Left ventricle myocardium inferior (tissue), 1 donor: ENCODE measurements around the gene PLEKHA8. TPM values are rescaled to one million over a fixed set of nuclear protein-coding genes. Genes with fewer than 3 reads are reported as not detected.
A peak's percentile ranks its signal among the peaks of the same experiment; 100 is the strongest.
"Not testable (repeated sequence)": the region's sequence is repeated elsewhere in the genome, so short reads cannot be mapped to it uniquely, and the experiment has no call there.

ENCODE experiments used
- DNase-seq: peaks from one replicate; pipeline ENCODE4 v3.0.0-alpha.2; 2020
- H3K27ac ChIP-seq: fragments of 200-600 bp; replicated peaks from 2 replicates; pipeline ENCODE4 v1.8.0; 2021
- H3K27me3 ChIP-seq: fragments of 200-600 bp; 2 replicates; pipeline ENCODE4 v1.8.0; 2021; ENCODE audit warnings: low read depth
- H3K36me3 ChIP-seq: fragments of 200-600 bp; 2 replicates; pipeline ENCODE4 v1.8.0; 2021
- H3K4me1 ChIP-seq: fragments of 200-600 bp; 2 replicates; pipeline ENCODE4 v1.8.0; 2021
- H3K4me3 ChIP-seq: fragments of 200-600 bp; 2 replicates; pipeline ENCODE4 v1.8.0; 2021; ENCODE audit warnings: mild to moderate bottlenecking, moderate library complexity
- H3K9me3 ChIP-seq: fragments of 200-600 bp; replicated peaks from 2 replicates; pipeline ENCODE4 v1.8.0; 2021
- CTCF ChIP-seq: fragments of 200-600 bp; IDR thresholded peaks from 2 replicates; pipeline ENCODE4 v1.8.0; 2021; ENCODE audit warnings: antibody characterized with exemption, mild to moderate bottlenecking, borderline replicate concordance
- intact Hi-C: fragments of 100-400 bp; cut with micrococcal nuclease; formaldehyde crosslinking; loops from one replicate; pipeline ENCODE4 v1.11.0; 2022
- total RNA-seq: library from RNA; stranded (reverse); fragmentation: NEBNext Ultra II Directional; extraction: Animal tissue kit (Norgen Biotek cat#: 25700); gene quantifications from one replicate; pipeline ENCODE4 v1.2.1, GENCODE V29; 2021
- donor health status: DM: no; HTN: yes; CAD: no; lungs with severe emphysema.

Gene PLEKHA8
- total RNA-seq, 1 donor from 2014 or later: 3.3 TPM

GRCh38 chr7:30048582-30048981 lies 20.4 kb downstream of the PLEKHA8 start:
- Histone ChIP-seq H3K9me3 (no peaks in the 10 kb centered on the region), H3K36me3 (peaks cover 74% of the 10 kb centered on the region), H3K27me3 (no peaks in the 10 kb centered on the region), H3K4me3 (no peak overlapping the region), H3K4me1 (peaks cover 14% of the 10 kb centered on the region), H3K27ac (no peak overlapping the region)
- intact Hi-C loops: no loop called here
- TF ChIP-seq CTCF: no peak
- DNase-seq: no peak

GRCh38 chr7:30049173-30049572 lies 21.0 kb downstream of the PLEKHA8 start:
- Histone ChIP-seq H3K4me1 (peaks cover 14% of the 10 kb centered on the region), H3K36me3 (peaks cover 80% of the 10 kb centered on the region), H3K27ac (no peak overlapping the region), H3K9me3 (no peaks in the 10 kb centered on the region), H3K27me3 (no peaks in the 10 kb centered on the region), H3K4me3 (no peak overlapping the region)
- intact Hi-C loops: no loop called here
- TF ChIP-seq CTCF: no peak
- no peak for DNase-seq

- no peak for DNase-seq
- intact Hi-C loops: no loop called here
- Histone ChIP-seq H3K27me3 (no peaks in the 10 kb centered on the region), H3K4me3 (no peak overlapping the region), H3K36me3 (peaks cover 73% of the 10 kb centered on the region), H3K4me1 (no peaks in the 10 kb centered on the region), H3K9me3 (no peaks in the 10 kb centered on the region), H3K27ac (no peak overlapping the region)
- no peak for TF ChIP-seq CTCF
Observed at GRCh38 chr7:30053068-30053467, 24.9 kb downstream of the PLEKHA8 start.

- no peak overlapping the region for H3K4me3 ChIP-seq
- no peaks in the 10 kb centered on the region for H3K4me1 ChIP-seq
- DNase-seq: no peak
- intact Hi-C loops: no loop called here
- H3K36me3 ChIP-seq: peaks cover 50% of the 10 kb centered on the region
- no peaks in the 10 kb centered on the region for H3K9me3 ChIP-seq
- H3K27me3 ChIP-seq: no peaks in the 10 kb centered on the region
- no peak for TF ChIP-seq CTCF
- no peak overlapping the region for H3K27ac ChIP-seq
Observed at GRCh38 chr7:30057741-30058140, 29.5 kb downstream of the PLEKHA8 start.

GRCh38 chr7:30061786-30062185 lies 33.6 kb downstream of the PLEKHA8 start:
- DNase-seq, H3K27me3 ChIP-seq, H3K4me1 ChIP-seq, intact Hi-C loops, H3K27ac ChIP-seq, H3K9me3 ChIP-seq, H3K4me3 ChIP-seq: not testable (repeated sequence)
- H3K36me3 ChIP-seq: peaks cover 29% of the 10 kb centered on the region
- peak; percentile 66 for TF ChIP-seq CTCF

DNA sequence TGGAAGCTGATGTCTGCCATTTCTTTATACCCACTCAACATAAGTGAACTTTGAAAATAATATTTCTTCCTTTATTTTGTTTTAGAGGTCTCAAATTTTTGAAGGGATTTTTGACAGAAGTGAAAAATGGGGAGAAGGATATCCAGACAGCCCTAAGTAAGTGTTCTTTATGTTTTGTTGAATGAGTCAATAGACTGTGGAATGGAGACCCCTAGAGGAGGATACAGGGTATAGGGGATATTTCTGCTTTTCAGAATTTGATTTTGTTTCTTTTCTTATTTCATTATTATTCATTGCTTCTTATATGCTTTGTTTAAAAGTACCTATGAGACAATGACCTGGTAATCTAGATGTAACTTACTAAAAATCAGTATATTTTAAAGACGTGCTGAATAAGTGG lies 34.4 kb downstream of the PLEKHA8 start:
- no peaks in the 10 kb centered on the region for H3K27me3 ChIP-seq
- H3K9me3 ChIP-seq: no peaks in the 10 kb centered on the region
- peaks cover 29% of the 10 kb centered on the region for H3K36me3 ChIP-seq
- no peak overlapping the region for H3K27ac ChIP-seq
- no peak for DNase-seq
- intact Hi-C loops: no loop called here
- no peak overlapping the region for H3K4me3 ChIP-seq
- H3K4me1 ChIP-seq: no peaks in the 10 kb centered on the region
- peak; percentile 69 for TF ChIP-seq CTCF
